Measurements from ENCODE around the gene NUCKS1.

The NUCKS1 gene

DNA sequence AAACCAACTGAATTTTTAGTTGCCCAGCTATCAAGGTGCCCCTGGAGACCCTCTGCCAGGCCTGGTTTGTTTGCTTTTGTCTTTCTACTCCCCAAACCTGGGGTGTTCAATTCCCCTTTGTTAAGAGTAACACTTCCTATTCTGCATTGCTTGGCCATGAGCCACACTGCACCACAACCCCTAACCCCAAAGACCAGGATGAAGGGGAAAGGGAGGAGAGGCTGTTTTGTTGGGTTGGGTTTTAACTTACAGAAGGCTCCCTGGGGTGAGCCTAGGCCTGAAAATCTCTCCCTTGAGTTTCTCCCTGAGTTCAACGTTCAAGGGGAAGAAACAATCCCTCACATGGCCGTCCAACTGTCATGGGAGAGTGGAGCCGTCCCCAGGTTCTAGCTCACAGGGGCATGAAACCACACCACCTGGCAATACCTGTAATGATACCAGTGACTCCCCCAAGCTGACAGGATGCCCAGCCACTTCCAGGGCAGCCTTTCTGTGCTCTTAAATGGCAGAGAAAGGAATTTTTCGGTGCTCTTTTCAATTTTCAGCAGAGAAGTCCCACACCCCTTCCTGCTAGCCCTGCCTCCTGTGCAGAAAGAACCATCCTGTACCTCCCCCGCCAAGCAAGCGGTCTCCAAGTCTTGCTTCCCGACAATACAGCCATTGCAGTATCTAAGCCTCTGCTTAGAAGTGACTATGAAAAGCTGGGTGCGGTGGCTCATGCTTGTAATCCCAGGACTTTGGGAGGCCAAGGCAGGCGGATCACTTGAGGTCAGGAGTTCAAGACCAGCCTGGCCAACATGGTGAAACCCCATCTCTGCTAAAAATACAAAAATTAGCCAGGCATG, 84.6 kb downstream of the NUCKS1 start:
- no peaks in the 10 kb centered on the region for H3K9me3 Mint-ChIP-seq (ENCODE audit: low read depth)
- H3K36me3 Mint-ChIP-seq = no peaks in the 10 kb centered on the region
- peaks cover 2% of the 10 kb centered on the region for H3K4me1 Mint-ChIP-seq (ENCODE audit: low read depth)
- H3K4me3 Mint-ChIP-seq = no peak overlapping the region
- H3K27ac Mint-ChIP-seq = no peak overlapping the region
- peaks cover 7% of the 10 kb centered on the region for H3K27me3 Mint-ChIP-seq

GRCh38 chr1:205664399-205665017, 85.5 kb downstream of the NUCKS1 start:
- Mint-ChIP-seq H3K4me3 (no peak overlapping the region), H3K9me3 (ENCODE audit: low read depth) (no peaks in the 10 kb centered on the region), H3K27ac (no peak overlapping the region), H3K36me3 (no peaks in the 10 kb centered on the region), H3K4me1 (ENCODE audit: low read depth) (peaks cover 2% of the 10 kb centered on the region), H3K27me3 (peaks cover 7% of the 10 kb centered on the region)

DNA sequence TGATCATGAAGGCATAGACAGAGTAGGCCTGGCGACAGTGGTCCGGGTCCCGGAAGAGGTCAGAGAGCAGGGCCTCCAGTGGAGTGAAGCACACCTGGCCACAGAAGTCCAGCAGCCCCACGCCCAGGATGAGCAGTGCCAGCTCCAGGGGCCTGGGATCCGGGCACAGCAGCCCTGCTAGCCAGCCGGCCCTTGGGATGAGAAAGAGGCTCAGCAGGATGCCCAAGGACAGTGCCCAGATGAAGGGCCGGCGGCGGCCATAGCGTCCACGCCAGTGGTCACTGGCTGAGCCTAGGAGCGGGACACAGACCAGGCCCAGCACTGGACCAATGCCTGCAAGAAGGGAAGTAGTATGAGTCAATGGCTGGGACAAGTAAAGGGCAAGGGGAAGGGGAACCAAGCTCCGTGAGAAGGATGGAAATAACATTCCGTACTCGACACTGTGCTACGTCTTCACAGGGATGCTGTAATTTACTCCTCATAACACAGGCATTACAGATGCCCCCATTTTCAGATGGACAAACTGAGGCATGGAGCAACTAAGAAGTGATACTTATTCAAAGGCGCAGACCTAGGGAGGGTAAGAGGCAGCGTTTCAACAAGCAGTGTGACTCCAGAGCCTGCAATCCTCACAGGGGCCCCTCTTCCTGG, 86.6 kb downstream of the NUCKS1 start:
- Mint-ChIP-seq H3K36me3 (no peaks in the 10 kb centered on the region), H3K9me3 (ENCODE audit: low read depth) (no peaks in the 10 kb centered on the region), H3K4me3 (no peak overlapping the region), H3K27ac (no peak overlapping the region), H3K4me1 (ENCODE audit: low read depth) (no peaks in the 10 kb centered on the region), H3K27me3 (peaks cover 4% of the 10 kb centered on the region)
